Measurements from ENCODE around the gene NFE2. TPM values are rescaled to one million over a fixed set of nuclear protein-coding genes. Genes with fewer than 3 reads are reported as not detected.

Gene NFE2
- total and polyA plus RNA-seq, 2 of the 8 experiments (the other 6 are each of a cell fraction or from before 2014, with no cell fraction given): 2.0 to 6.1 TPM

DNA sequence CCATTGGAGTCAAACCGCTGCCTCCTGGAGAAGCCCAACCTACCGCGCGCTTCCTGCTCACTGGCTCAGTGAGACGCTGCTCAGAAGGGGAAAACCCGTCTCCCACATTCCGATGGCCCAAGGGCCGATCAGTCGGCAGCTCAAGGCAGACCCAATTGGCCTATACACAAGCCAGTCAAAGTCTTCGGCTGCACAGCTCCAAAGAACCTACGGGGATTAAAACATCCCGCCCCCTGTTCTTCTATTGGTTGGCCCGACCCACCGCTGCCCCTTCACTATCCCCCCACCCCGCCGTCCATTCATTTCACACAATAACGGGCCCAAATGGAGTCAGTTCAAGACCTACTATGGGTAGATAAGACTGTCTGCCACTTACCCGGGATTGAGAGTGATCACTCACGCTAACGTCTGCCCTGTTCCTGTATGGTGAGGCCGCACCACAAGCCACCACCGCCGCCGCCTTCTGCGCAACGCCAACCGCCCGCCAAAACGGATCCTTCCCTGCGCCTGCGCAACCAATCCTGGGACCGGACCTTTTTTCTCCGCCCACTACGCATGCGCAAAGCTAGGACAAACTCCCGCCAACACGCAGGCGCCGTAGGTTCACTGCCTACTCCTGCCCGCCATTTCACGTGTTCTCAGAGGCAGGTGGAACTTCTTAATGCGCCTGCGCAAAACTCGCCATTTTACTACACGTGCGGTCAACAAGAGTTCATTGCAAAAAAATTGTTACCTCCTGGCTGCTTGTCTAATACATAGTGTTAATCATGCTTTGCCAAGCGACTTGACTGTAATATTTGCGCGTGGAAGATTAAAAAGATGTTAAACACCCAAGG is 21.0 kb downstream of the NFE2 start, which contains the start of gene CBX5:
CBX5 (minus strand) TSS at position 491 of the 836 bp plus-strand sequence. CDS start 22,472 bp downstream, outside the sequence.
- peak within 1 kb of the TSS; percentile 99 for H2BK5ac ChIP-seq (ENCODE audit: low read depth, low read length)
- peaks cover 13% of the 10 kb centered on the region for H3K23me2 ChIP-seq (ENCODE audit: low read depth, low read length)
- peaks cover 0 to 12% (median 8%) of the 10 kb centered on the region in 4 experiments; a peak in 5 of 7 replicates for H3K4me1 ChIP-seq (replicated peaks in 1 of 4; ENCODE audit: control insufficient read depth in 3 of 4, insufficient read depth in 4 of 4, low read length in 3 of 4)
- peak within 1 kb of the TSS; percentile 62 to 88 for H3K4me2 ChIP-seq (ENCODE audit: insufficient read depth in 1 of 2, low read depth in 2 of 2, low read length in 2 of 2)
- H3K14ac ChIP-seq (ENCODE audit: insufficient read length): no peak within 1 kb of the TSS
- H2BK120ac ChIP-seq (replicated peaks; ENCODE audit: low read depth, low read length): peak within 1 kb of the TSS; percentile 3
- H4K20me1 ChIP-seq (replicated peaks in 1 of 2; ENCODE audit: control insufficient read depth in 1 of 2, insufficient read depth in 2 of 2, low read length in 2 of 2): peaks cover 16 to 22% of the 10 kb centered on the region in 2 experiments
- H2BK12ac ChIP-seq (ENCODE audit: low read depth, low read length): peak within 1 kb of the TSS; percentile 99
- H3K18ac ChIP-seq (ENCODE audit: extremely low read depth, low read length): peak within 1 kb of the TSS; percentile 98
- peak within 1 kb of the TSS; percentile 99; the same call in 1 of the 2 replicates for H4K8ac ChIP-seq (ENCODE audit: extremely low read depth, insufficient read depth, low read length)
- H3K36me3 ChIP-seq (ENCODE audit: control insufficient read depth in 2 of 4, insufficient read depth in 4 of 4, low read length in 3 of 4): peaks cover 27 to 51% (median 34%) of the 10 kb centered on the region in 4 experiments
- FAIRE-seq (peak; percentile 50), DNase-seq (ENCODE audit: low read depth in 1 of 2, low spot score in 2 of 2) (peak; percentile 96 to 98)
- peaks cover 4% of the 10 kb centered on the region for H3K79me1 ChIP-seq (ENCODE audit: low read depth, low read length)
- H3K27ac ChIP-seq (ENCODE audit: low read depth, low read length): peak within 1 kb of the TSS; percentile 99
- peak within 1 kb of the TSS; percentile 97 to 100 (median 100) for H3K9ac ChIP-seq (replicated peaks in 1 of 4; ENCODE audit: extremely low read depth in 1 of 4, low read depth in 3 of 4, low read length in 3 of 4)
- no peaks in the 10 kb centered on the region for H3K9me3 ChIP-seq (ENCODE audit: insufficient read depth in 2 of 2, low read depth in 1 of 2, low read length in 1 of 2)
- no peak within 1 kb of the TSS for H3K23ac ChIP-seq (ENCODE audit: insufficient read length)
- 1% methylated on average over 49 of the region's 49 CpGs; no CpG with 5 or more reads in 1 of the 2 experiments for WGBS, 2 experiments (ENCODE audit: extremely low coverage in 1 of 2, insufficient coverage in 1 of 2, insufficient read length in 1 of 2, insufficient replicate concordance in 2 of 2, low coverage in 1 of 2, low lambda C conversion rate in 2 of 2, missing lambda C conversion rate in 1 of 2)
- ChIA-PET CTCF (ENCODE audit: partially characterized antibody) (interaction anchor here (0.6 to 12.3 kb wide), 6 partner anchors 14 to 1996 kb away, joined by 3 to 90 read pairs (median 6); no protein-coding TSS in a partner anchor), POLR2A (ENCODE audit: partially characterized antibody) (interaction anchor here (0.7 to 44.8 kb wide), 47 partner anchors 9 to 604 kb away, joined by 3 to 1006 read pairs (median 6); partner anchors contain the start of genes ATP5MC2, COPZ1, NFE2 and SMUG1)
- H2BK15ac ChIP-seq (ENCODE audit: low read length): no peak within 1 kb of the TSS
- H4K5ac ChIP-seq (ENCODE audit: insufficient read length, low read depth, low read length): peak within 1 kb of the TSS; percentile 98
- peak within 1 kb of the TSS; percentile 85 for H3K56ac ChIP-seq (replicated peaks; ENCODE audit: insufficient read length, low read depth, low read length)
- peak within 1 kb of the TSS; percentile 83 to 99 (median 96) for H3K4me3 ChIP-seq (ENCODE audit: extremely low read depth in 1 of 4, insufficient read depth in 2 of 4, low read depth in 3 of 4, low read length in 4 of 4)
- peaks cover 15 to 83% of the 10 kb centered on the region in 2 experiments for H3K79me2 ChIP-seq (ENCODE audit: control insufficient read depth in 1 of 2, insufficient read depth in 2 of 2, low read length in 2 of 2)
- H4K91ac ChIP-seq (replicated peaks; ENCODE audit: insufficient read length, low read length): peak within 1 kb of the TSS; percentile 100
- no peak within 1 kb of the TSS for H2BK20ac ChIP-seq (ENCODE audit: low read length)
- no peak within 1 kb of the TSS for H2AFZ ChIP-seq (ENCODE audit: low read length)
- H2AK5ac ChIP-seq (ENCODE audit: low read depth, low read length): peak within 1 kb of the TSS; percentile 99
- H3K27me3 ChIP-seq (replicated peaks in 1 of 4; ENCODE audit: control insufficient read depth in 3 of 4, extremely low read depth in 1 of 4, insufficient read depth in 3 of 4, low read length in 3 of 4): no peaks in the 10 kb centered on the region
- H3K4ac ChIP-seq (replicated peaks; ENCODE audit: insufficient read length, low read depth, low read length): peak within 1 kb of the TSS; percentile 99
- TF ChIP-seq KDM1A (IDR thresholded peaks at IDR 0.05; ENCODE audit: borderline replicate concordance, low read length) (no peak), RAD21 (IDR thresholded peaks at IDR 0.05 in 1 of 2, conservative IDR thresholded peaks at IDR 0.05 in 1 of 2; ENCODE audit: low read depth in 2 of 2, low read length in 2 of 2) (peak in 1 of 2 experiments; percentile 15; a peak in 3 of 4 replicates), HDAC6 (IDR thresholded peaks at IDR 0.05; ENCODE audit: low read depth, low read length) (no peak), JUN (IDR thresholded peaks at IDR 0.05; ENCODE audit: low read depth, low read length) (no peak), JUND (IDR thresholded peaks at IDR 0.05; ENCODE audit: low read length) (no peak), POLR2AphosphoS5 (IDR thresholded peaks at IDR 0.05; ENCODE audit: low read depth, low read length) (peak; percentile 95), RBBP5 (IDR thresholded peaks at IDR 0.05; ENCODE audit: borderline replicate concordance, low read depth, low read length) (0 out of 2 replicates have a peak, but pooled peaks have one; percentile 26), POLR2A (IDR thresholded peaks at IDR 0.05; ENCODE audit: control extremely low read depth in 1 of 2, low read depth in 2 of 2, low read length in 2 of 2) (peak; percentile 96 to 99)
- TF ChIP-seq, protein P1, sequence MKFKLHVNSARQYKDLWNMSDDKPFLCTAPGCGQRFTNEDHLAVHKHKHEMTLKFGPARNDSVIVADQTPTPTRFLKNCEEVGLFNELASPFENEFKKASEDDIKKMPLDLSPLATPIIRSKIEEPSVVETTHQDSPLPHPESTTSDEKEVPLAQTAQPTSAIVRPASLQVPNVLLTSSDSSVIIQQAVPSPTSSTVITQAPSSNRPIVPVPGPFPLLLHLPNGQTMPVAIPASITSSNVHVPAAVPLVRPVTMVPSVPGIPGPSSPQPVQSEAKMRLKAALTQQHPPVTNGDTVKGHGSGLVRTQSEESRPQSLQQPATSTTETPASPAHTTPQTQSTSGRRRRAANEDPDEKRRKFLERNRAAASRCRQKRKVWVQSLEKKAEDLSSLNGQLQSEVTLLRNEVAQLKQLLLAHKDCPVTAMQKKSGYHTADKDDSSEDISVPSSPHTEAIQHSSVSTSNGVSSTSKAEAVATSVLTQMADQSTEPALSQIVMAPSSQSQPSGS (IDR thresholded peaks at IDR 0.05; ENCODE audit: low read length): peak; percentile 85

All from H1 (cell line).